CD4-positive, alpha-beta T cell treated with Interleukin-6 for 4 hours (primary cell): ENCODE measurements around the gene GPR37L1.
"Not testable (repeated sequence)": the region's sequence is repeated elsewhere in the genome, so short reads cannot be mapped to it uniquely, and the experiment has no call there.

ENCODE experiments used
- DNase-seq: peaks from one replicate; pipeline ENCODE4 v3.0.0-alpha.2; 2020; ENCODE audit warnings: mixed read lengths

Gene GPR37L1

DNA sequence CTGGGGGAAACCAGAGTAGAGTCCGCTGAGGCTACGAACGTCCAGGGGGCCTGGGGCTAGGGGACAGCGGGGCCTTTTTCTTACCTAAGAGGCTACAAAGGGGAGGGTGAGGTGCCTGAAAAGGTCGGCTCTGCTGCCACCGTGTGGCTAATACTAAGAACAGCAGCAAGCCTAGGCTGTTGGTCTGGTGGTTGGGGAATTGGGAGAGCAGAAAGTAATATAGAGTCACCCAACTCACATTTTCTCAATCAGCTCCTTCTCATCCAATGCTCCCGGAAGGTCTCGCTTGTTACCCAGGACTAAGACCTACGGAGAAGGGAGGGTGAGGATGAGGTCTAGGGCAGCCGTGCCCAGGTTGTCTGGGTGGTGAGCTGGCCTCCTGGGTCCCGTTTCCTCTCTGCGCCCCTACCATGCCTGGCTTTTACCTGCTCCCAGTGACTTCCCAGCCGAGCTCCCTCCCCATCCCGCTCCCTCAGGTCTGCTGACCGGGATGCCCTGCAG, 12.6 kb downstream of the GPR37L1 start:
- DNase-seq = peak; percentile 66

- DNase-seq = no peak
Measured at GRCh38 chr1:202140833-202141232, 18.1 kb downstream of the GPR37L1 start.

GRCh38 chr1:202141468-202141867, 18.8 kb downstream of the GPR37L1 start:
- DNase-seq = not testable (repeated sequence)

- DNase-seq = peak; percentile 24
Measured at GRCh38 chr1:202143011-202143767, 20.5 kb downstream of the GPR37L1 start.

DNA sequence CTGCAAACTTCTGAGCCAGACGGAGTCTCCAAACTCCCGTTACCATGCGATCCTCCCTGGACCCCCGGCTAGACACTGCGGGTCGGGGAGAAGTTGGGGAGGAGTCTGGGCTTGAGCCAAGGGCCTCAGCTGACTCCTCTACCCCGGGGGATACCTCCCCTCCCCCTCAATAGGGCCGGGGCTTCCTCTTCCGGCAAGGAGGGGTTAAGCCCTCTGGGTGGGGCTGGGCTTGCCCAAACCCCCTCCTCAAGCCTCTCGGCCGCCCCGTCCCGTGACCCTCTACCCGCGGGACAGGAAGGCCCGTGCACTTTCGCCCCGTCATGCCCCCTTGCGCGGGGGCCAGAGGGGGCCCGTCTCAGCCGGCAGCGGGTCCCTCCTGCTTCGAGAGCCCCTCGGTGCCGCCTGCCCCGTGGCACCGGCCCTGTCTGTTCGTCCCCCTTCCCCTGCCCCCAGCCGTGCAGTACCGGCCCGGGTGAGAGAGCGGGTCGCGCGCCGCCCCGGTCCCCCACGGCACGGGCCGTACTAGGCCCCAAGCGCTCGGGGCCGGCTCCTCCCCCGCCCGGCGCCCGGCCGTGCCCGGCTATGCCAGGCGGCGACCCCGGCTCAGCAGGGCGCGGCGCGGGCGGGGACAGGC, 21.2 kb downstream of the GPR37L1 start:
- DNase-seq = peak; percentile 52

- peak; percentile 78 for DNase-seq
Measured at GRCh38 chr1:202144402-202145067, 21.8 kb downstream of the GPR37L1 start, which contains the start of gene ARL8A. Gene ARL8A, minus strand, starts transcription at chr1:202144737. Its CDS starts 165 bp downstream, at chr1:202144572.

DNA sequence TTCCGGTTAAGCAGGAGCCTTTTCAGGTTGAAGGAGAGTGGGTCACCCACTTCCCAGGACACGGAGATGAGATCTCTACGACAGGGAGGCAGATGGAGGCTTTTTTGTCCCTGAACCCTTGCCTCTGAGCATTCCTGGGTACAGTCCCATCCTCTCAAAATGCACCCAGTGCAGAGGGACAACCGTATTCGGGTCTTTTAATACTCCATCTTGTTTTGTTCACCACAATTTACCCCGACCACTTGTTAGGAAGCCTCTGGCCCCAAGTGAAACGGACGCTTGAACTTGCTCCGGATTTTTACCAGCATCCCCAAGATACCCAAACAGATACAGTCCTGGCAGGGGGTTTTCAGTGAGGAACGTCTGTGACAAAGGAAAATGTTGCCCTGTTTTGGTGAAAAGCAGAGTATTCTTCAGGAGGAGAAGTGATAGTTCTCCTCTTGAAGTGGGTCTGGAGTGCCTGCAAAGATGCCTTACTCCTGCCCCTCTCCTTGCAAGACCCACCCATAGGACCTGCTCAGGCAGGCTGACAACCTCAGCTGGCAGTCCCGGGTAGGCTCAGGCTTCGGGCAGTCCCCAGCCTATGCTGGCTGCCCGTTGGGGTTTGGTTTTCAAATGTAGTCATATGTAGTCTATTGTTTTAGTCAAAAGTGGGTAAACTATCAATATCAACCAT, 22.5 kb downstream of the GPR37L1 start:
- DNase-seq = peak; percentile 21

DNA sequence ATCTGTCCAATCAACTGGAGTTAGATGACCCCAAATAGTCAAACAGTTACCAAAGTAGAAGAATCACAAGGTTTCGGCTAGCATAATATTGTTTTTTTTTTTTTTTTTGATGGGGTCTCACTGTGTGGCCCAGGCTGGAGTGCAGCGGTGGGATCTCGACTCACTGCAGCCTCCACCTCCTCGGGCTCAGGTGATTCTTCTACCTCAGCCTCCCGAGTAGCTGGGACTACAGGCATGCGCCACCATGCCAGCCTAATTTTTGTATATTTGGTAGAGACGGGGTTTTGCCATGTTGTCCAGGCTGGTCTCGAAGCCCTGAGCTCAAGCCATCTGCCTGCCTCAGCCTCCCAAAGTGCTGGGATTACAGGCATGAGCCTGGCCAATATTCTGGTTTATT, 23.0 kb downstream of the GPR37L1 start:
- not testable (repeated sequence) for DNase-seq

DNA sequence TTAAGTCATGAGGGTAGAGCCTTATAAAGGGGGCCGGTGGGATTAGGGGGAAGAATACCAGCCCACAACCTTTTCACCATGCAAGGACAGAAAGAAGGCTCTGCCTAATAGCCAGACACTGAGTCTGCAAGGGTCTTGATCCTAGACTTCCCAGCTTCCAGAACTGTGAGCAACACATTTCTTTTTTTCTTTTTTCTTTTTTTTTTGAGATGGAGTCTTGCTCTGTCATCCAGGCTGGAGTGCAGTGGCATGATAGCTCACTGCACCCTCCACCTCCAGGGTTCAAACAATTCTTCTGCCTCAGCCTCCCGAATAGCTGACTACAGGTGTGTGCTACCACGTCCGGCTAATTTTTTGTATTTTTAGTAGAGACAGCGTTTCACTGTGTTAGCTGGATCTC, 23.6 kb downstream of the GPR37L1 start:
- DNase-seq = no peak

DNA sequence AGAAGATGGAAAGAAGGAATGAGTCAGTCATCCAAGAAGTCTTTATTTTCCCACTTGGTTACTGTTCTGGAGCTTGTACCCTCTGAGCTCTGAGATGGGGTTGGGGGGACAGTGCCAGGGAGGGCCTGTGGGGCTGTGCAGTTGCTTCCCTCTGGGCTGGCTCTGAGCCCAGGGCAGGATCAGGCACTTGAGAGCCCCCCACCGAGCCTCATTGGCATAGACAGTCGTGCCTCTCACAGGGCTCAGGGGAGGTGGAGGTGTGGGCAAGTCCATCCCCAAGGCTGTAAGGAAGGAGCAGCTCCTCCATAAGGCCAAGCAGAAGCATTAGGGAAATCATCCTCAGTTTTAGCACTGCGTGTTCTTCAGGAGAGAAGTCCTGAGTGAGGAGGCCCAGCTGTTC, 24.3 kb downstream of the GPR37L1 start:
- DNase-seq = no peak

DNA sequence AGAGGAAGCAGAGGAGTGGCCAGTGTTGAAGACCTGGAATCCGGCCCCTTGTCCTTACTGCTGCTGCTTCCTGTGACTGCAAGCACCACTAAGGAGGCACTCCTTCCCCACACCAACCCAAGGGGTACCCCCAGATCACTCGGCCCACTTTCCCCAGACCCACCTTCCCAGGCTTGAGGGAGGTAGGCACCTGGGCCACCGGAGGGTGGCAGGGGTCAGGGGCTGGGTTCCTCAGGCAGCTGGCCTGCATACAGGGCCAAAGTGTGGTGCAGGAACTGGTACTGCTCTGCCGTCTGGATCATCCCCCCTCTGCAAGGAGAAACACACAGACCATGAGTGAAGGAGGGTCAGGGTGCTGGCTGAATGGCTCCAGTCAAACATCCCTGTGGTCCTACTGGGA, 25.7 kb downstream of the GPR37L1 start:
- no peak for DNase-seq

- no peak for DNase-seq
Measured at GRCh38 chr1:202149566-202149965, 26.8 kb downstream of the GPR37L1 start.

DNA sequence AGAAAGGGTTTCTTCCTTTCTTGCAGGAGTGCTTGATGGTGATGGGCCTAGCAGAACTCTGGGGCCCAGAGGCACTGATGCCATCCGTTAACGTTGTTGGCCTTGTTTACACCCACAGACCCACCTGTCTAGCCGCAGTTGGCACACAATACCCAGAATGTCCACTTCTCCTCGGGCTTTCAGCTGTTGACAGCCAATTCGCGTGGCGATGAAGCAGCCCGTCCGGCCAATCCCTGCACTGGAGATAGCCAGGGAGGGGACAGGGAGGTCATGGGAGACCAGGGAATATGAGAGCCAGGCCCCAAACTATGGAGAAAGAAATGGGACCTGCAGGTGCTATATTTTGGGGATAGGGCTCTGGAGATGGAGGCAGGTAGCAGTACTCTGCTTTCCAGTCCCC, 27.5 kb downstream of the GPR37L1 start:
- DNase-seq = no peak

DNA sequence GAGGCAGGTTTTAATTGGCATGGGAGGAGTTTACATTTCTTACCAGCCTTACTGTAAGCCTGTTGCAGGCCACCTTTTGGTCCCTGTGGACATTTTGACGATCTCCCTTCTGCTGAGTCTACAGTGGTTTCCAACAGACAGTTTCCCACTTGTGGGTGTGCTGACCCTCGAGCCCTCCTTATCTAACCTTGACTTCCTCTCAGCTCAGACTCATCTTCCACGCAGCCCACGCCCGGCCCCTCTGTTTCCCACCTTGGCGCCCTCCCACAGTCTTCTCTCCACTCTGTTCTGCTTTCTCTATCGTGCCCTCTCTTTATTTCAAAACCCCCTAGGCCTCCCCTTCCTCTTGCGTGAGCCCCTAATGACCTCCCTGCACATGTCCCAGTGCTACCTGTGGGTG, 27.9 kb downstream of the GPR37L1 start:
- no peak for DNase-seq

DNA sequence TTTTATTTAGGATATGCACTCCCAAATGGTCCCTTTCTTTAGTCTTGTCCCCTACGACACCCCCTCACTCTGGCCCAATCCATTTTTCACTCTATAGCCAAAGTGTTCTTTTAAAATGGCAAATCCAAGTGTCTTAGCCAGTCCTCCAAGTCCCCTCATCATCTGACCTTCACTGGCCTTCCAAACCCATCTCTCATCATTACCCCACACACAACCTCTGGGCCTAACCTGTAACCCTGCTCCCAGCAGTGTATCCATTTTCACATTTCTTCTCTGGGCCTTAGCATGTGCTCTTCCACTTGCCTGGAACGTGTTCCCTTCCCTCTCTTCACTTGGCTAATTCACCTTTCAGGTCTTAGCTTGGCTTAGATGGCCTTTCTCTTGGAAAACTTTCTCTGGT, 28.3 kb downstream of the GPR37L1 start:
- no peak for DNase-seq

GRCh38 chr1:202152399-202152798, 29.7 kb downstream of the GPR37L1 start:
- DNase-seq = no peak

GRCh38 chr1:202153284-202153683, 30.6 kb downstream of the GPR37L1 start:
- DNase-seq = no peak

GRCh38 chr1:202154148-202154765, 31.5 kb downstream of the GPR37L1 start:
- no peak for DNase-seq

- peak; percentile 55 for DNase-seq
Measured at GRCh38 chr1:202154766-202155477, 32.2 kb downstream of the GPR37L1 start.

- no peak for DNase-seq
Measured at GRCh38 chr1:202155478-202156021, 32.8 kb downstream of the GPR37L1 start.

GRCh38 chr1:202156590-202156989, 33.9 kb downstream of the GPR37L1 start:
- no peak for DNase-seq

DNA sequence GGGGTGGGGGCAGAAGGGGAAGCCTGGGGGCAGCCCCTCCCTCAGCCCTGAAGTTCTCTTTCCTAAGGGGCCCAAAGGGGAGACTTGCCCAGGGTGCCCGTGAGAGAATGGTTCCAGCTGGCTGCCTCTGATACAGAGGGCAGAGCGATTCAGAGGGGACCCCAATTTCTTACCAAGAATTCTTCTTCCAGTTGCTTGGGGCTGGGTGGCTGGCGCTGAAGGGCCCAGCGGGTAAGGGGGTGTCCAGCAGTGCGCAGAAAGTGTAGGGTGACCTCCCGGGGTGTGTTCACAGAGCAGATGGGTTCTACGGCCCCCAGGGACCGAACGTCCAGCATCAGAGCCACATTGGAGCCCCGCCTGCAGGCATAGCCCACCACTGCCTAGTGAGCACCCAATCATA, 35.2 kb downstream of the GPR37L1 start:
- no peak for DNase-seq
